Right hindlimb (tissue), 1 donor: ENCODE data around the gene NBPF3.
"Not testable (repeated sequence)": the region's sequence is repeated elsewhere in the genome, so short reads cannot be mapped to it uniquely, and the experiment has no call there.

Experiments
- DNase-seq: peaks from one replicate; pipeline ENCODE4 v3.0.0-alpha.2; 2018

The NBPF3 gene

GRCh38 chr1:21439345-21439720, 604 bp upstream of the NBPF3 start:
- DNase-seq = no peak

DNA sequence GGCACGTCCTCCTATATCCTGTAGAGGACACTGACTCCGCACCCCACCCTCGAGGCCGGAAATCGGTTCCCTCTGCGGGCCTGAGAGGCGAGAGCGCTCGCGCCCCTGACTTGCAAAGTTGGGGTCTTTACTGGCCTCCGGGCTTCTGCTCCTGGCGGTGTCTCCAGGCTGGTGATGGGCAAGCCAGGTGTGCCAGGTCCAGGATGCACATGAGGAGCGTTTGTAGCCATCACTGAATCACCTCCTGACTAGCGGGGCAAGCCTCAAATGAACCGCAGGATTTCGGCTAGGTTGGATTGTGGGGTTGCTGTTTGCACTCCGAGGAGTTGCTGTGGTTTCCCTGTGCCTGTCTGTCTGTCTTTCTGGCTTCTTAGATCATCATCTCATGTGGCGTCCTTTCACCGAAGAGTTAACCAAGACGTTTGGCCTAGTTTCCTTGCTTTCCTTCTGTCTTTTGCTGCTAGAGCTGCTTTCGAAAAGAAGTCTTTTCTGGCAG, 741 bp downstream of the NBPF3 start:
- not testable (repeated sequence) for DNase-seq

DNA sequence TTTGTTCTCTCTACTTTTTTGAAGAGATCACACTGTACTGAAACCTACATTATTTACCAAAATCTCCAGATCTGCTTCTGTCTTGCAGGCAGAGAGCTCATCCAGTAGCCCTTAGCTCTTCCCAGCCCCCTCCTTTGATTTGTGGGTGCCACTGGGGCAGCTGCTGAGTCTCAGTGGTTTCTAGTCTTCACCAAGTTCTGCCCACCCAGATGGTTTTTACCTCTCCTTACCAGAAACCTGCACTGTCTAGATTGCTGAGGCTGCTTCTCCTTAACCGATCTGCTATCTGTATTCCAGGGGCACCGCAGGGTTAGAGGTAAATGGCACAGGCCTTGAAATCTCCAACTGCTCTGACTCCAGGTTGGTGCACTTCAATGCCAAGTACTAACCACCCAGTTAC, 6.7 kb downstream of the NBPF3 start:
- DNase-seq = not testable (repeated sequence)

DNA sequence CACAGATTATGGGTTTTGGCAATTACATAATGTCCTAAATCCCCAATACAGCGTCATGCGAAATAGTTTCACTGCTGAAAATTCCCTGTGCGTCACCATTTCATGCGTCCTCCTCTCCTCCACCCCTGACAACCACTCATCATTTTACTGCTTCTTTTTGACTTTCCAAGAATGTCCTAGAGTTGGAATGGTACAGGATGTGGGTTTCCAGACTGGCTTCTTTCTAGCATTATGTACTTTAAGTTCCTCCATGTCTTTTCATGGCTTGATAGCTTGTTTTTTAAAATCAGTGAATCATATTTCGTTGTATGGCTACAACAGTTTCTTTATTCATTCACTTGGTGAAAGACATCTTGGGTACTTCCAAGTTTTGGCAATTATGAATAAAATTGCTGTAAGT, 7.4 kb downstream of the NBPF3 start:
- DNase-seq = no peak

DNA sequence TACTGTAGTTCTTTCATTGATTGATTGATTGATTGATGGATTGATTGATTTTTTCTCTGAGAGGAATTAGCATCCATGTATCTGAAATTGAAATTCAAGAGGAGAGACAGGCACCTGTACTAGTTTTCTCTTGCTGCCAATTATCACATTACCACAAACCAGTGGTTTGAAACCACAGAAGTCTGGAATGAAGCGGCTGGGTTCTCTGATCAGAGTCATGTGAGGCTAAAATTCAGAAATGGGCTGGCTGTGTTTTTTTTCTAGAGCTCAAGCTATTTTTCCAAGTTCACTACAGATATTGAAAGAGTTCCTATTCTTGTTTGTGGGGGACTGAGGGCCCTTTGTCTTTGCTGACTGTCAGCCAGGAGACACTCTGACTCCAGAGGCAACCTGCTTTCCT, 10.0 kb downstream of the NBPF3 start:
- no peak for DNase-seq

DNA sequence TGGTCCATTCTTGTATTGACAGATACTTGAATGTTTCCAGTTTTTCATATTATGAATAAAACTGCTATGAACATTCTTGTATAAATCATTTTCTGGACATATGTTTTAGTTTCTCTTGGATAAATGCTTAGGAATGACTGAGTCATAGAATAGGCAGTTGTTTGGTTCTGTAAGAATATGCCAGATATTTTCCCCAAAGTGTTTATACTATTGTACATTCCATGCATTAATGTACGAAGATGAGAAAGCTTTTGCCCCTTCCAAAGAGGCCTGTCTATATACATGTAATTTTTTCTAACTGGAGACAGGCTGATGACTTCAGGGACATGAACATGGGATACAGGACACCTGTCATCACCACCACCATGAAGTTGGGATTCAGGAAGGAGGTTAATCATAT, 11.3 kb downstream of the NBPF3 start:
- DNase-seq = no peak

GRCh38 chr1:21451981-21452411, 12.1 kb downstream of the NBPF3 start:
- no peak for DNase-seq

- not testable (repeated sequence) for DNase-seq
These were observed 14.2 kb downstream of the NBPF3 start for GRCh38 chr1:21453964-21454614.

GRCh38 chr1:21454904-21455303, 15.0 kb downstream of the NBPF3 start:
- DNase-seq = not testable (repeated sequence)

DNA sequence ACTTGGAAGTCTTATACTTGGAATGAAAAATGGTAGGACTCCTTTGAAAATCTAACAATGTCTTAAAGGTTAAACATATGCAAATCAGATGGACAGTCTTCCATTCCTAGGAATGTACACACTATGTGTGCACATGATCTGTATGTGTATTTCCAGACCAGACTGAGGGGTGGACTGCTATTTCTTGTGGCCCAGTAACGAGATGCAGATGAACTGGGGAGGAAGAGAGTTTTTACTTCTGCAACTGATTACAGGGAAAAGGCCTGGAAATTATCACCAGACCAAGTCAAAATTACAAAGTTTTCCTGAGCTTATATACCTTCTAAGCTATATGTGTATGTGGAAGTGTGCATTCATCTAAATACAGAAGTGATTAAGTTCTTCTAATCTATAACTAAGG, 17.7 kb downstream of the NBPF3 start:
- DNase-seq = no peak

- DNase-seq = not testable (repeated sequence)
These were observed 25.2 kb downstream of the NBPF3 start for GRCh38 chr1:21465127-21465526.

DNA sequence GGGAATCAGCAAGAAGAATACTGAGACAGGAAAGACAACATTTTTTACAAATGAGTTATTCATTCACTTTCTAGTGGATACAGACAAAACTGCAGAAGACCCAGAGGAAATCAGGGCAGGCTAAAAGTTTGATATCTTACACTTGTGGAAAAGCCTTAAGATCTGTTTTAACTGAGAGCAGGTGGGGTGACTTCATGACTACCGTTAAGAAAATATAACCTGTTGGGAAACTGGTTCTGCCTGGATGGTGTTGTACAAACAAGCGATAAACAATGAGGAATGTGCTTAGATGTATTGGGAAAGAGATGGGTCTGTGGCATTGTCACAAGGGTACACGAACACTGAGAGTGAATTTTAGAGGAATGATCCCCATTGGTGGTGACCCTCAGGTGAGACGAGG, 28.0 kb downstream of the NBPF3 start:
- DNase-seq = not testable (repeated sequence)

- no peak for DNase-seq
These were observed 28.7 kb downstream of the NBPF3 start for GRCh38 chr1:21468599-21468998.

DNA sequence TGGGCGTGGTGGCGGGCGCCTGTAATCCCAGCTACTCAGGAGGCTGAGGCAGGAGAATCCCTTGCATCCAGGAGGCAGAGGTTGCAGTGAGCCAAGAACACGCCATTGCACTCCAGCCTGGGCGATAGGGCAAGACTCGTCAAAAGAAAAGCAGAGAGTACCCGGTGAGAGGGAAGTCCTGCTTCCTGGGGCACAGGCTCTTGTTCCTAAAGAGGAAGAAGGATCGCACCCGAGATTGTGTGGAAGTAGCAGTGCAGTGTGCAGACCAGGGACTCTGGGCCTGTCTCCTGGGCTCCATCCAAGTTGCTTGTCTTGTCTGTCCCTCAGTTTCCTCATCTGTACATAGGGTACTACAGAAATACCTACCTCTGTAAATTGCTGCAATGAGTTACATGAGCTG, 29.6 kb downstream of the NBPF3 start:
- DNase-seq = no peak

GRCh38 chr1:21472861-21473260, 32.9 kb downstream of the NBPF3 start:
- no peak for DNase-seq

GRCh38 chr1:21478356-21478755, 38.4 kb downstream of the NBPF3 start:
- no peak for DNase-seq

- not testable (repeated sequence) for DNase-seq
These were observed 43.9 kb downstream of the NBPF3 start for GRCh38 chr1:21483881-21484280.

- no peak for DNase-seq
These were observed 49.2 kb downstream of the NBPF3 start for GRCh38 chr1:21489146-21489545.

DNA sequence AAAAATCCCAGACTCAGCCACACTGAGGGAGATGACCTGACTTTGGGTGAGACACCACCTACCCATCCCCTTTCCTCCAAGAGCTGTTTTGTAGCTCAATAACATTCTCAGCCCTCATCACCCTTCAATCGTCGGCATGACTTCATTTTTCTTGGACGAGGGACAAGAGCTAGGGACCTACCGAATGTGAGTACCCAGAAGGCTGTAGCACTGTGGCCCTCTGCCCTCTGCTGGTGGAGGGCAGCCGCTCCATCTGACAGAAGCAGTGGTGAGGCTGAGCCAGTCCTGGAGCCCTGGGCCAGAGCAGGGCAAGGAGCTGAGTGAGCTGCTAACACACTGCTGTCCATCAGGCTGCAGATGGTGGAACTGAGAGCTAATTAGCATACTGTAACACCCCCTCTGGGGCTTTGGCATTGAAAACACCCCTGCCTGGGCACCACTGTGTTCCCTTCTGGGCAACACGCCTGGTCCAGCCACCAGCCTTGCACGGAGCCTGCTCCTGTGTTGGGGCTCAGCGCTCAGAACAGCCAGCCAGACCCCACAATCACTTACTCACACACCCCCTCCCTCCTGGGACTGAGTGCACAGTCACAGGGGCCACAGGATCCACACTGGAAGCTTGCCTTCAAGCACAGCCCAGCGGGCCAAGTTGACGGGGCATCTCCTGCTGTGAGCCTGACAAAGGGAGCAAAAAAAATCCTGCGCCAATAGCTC, 51.0 kb downstream of the NBPF3 start:
- DNase-seq = peak; percentile 29

DNA sequence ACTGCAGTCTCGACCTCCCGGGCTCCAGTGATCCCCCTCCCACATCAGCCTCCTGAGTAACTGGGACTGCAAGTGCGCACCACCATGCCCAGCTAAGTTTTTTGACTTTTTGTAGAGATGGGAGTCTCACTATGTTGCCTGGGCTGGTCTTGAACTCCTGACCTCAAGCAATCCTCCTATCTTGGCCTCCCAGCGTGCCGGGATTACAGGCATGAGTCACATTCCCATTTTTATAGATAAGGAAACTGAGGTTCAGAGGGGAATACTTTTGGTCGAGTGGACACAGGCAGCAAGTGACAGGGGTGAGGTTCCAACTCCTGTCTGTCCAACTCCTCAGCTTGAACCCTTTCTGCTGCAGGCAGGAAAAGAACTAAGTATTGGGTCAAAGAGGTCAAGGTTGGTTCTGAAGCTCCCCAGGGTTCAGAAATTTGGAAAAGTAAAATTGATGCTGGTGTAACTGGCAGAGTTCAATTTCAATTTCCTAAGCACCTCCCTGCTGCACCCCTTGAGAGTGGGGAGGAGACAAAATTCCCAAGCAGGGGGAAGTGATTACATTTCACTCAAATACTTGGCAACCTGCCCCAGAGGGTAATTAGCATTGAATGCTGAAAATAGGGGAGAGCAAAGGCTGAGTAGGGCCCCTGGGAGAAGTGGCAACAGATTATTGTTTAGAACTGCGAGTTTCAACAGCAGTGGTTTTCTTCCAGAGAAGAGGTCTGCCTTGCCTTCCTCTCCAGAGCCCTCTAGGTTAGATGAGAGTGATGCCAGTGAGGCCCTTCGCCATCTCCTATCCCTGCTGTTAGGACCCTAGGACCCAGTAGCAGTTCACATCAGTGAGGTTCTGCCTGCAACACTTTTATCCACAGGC, 51.8 kb downstream of the NBPF3 start:
- no peak for DNase-seq

GRCh38 chr1:21492356-21492625, 52.4 kb downstream of the NBPF3 start:
- DNase-seq = no peak

GRCh38 chr1:21494196-21494595, 54.3 kb downstream of the NBPF3 start:
- no peak for DNase-seq

GRCh38 chr1:21495225-21495820, 55.4 kb downstream of the NBPF3 start:
- no peak for DNase-seq
